Ramos (cell line): ENCODE data around the gene ZNF385D.
"Not testable (repeated sequence)": the region's sequence is repeated elsewhere in the genome, so short reads cannot be mapped to it uniquely, and the experiment has no call there.

Experiments
- in situ Hi-C: fragments of 300-500 bp; cut with MboI; formaldehyde crosslinking; loops from one replicate; pipeline ENCODE4 v1.14.3; 2022; ENCODE audit warnings: low sequenced_read_pairs; ENCODE audit not compliant: unreplicated experiment

Gene ZNF385D

GRCh38 chr3:21405671-21406667 lies 345.0 kb downstream of the ZNF385D start:
- in situ Hi-C loops = no loop called here

GRCh38 chr3:21398461-21398860 lies 352.5 kb downstream of the ZNF385D start:
- in situ Hi-C loops = no loop called here

GRCh38 chr3:21393683-21394311 lies 357.2 kb downstream of the ZNF385D start:
- in situ Hi-C loops = no loop called here

GRCh38 chr3:21392526-21392925 lies 358.5 kb downstream of the ZNF385D start:
- in situ Hi-C loops = no loop called here

- in situ Hi-C loops = no loop called here
These were observed 360.2 kb downstream of the ZNF385D start for GRCh38 chr3:21390856-21391255.

- in situ Hi-C loops = no loop called here
These were observed 360.9 kb downstream of the ZNF385D start for GRCh38 chr3:21390136-21390535.

GRCh38 chr3:21387142-21387826 lies 363.7 kb downstream of the ZNF385D start:
- in situ Hi-C loops = not testable (repeated sequence)

- in situ Hi-C loops = not testable (repeated sequence)
These were observed 373.0 kb downstream of the ZNF385D start for GRCh38 chr3:21378036-21378435.

GRCh38 chr3:21377071-21377769 lies 373.8 kb downstream of the ZNF385D start:
- in situ Hi-C loops = no loop called here

- in situ Hi-C loops = no loop called here
These were observed 378.7 kb downstream of the ZNF385D start for GRCh38 chr3:21372316-21372715.
